Ascending aorta (tissue), 2 donors: Measurements from ENCODE around the gene PROSER2. TPM values are rescaled to one million over a fixed set of nuclear protein-coding genes. Genes with fewer than 3 reads are reported as not detected.

Source experiments
- DNase-seq, 2 donors: peaks; one replicate each; pipeline ENCODE4 v3.0.0-alpha.2; 2019; ENCODE audit warnings: low spot score in 2 of 2
- H3K27ac ChIP-seq, 2 donors: fragments of 200-600 bp; sonication (generic); one replicate each; pipeline ENCODE4 v1.5.1; 2016 to 2017; ENCODE audit warnings: mild to moderate bottlenecking in 1 of 2
- H3K27me3 ChIP-seq: fragments of 200-600 bp; sonication (generic); one replicate; pipeline ENCODE4 v1.5.1; 2017
- H3K36me3 ChIP-seq, 2 donors: fragments of 200-600 bp; sonication (generic); one replicate each; pipeline ENCODE4 v1.5.1; 2016
- H3K4me1 ChIP-seq, 2 donors: fragments of 200-600 bp; sonication (generic); one replicate each; pipeline ENCODE4 v1.5.1; 2016 to 2017; ENCODE audit warnings: mild to moderate bottlenecking in 1 of 2
- H3K4me3 ChIP-seq, 2 donors: fragments of 200-600 bp; sonication (generic); one replicate each; pipeline ENCODE4 v1.5.1; 2016 to 2017; ENCODE audit warnings: mild to moderate bottlenecking in 1 of 2
- H3K9me3 ChIP-seq, 2 donors: fragments of 200-600 bp; sonication (generic); one replicate each; pipeline ENCODE4 v1.5.1; 2016
- intact Hi-C: fragments of 100-400 bp; cut with DNase I; formaldehyde crosslinking; loops from one replicate; pipeline ENCODE4 v1.15.1; 2023
- total RNA-seq: library from RNA; depleted of rRNA; stranded (reverse); fragments of >200 nt; gene quantifications from one replicate; pipeline ENCODE4 v1.1.0, GENCODE V29; 2016
- TF ChIP-seq, protein P1 (sequence below), 3 experiments: fragments of 200-600 bp in 2 of 3; fragments of 450-650 bp in 1 of 3; sonication (generic) in 2 of 3; IDR thresholded peaks; one replicate each; pipeline ENCODE4 v1.5.1; 2016 to 2019; ENCODE audit warnings: antibody characterized with exemption in 3 of 3, mild to moderate bottlenecking in 1 of 3, moderate library complexity in 1 of 3

Gene PROSER2
- total RNA-seq, 1 donor from 2014 or later: 4.8 TPM

- H3K9me3 ChIP-seq: no peaks in the 10 kb centered on the region
- TF ChIP-seq, protein P1, sequence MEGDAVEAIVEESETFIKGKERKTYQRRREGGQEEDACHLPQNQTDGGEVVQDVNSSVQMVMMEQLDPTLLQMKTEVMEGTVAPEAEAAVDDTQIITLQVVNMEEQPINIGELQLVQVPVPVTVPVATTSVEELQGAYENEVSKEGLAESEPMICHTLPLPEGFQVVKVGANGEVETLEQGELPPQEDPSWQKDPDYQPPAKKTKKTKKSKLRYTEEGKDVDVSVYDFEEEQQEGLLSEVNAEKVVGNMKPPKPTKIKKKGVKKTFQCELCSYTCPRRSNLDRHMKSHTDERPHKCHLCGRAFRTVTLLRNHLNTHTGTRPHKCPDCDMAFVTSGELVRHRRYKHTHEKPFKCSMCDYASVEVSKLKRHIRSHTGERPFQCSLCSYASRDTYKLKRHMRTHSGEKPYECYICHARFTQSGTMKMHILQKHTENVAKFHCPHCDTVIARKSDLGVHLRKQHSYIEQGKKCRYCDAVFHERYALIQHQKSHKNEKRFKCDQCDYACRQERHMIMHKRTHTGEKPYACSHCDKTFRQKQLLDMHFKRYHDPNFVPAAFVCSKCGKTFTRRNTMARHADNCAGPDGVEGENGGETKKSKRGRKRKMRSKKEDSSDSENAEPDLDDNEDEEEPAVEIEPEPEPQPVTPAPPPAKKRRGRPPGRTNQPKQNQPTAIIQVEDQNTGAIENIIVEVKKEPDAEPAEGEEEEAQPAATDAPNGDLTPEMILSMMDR (IDR thresholded peaks at IDR 0.05): no peak
- intact Hi-C loops: no loop called here
These were observed 83.6 kb downstream of the PROSER2 start for GRCh38 chr10:11906714-11907113.

GRCh38 chr10:11907914-11908313 is 84.8 kb downstream of the PROSER2 start:
- H3K4me3 ChIP-seq: no peak overlapping the region
- no peak for DNase-seq
- H3K27me3 ChIP-seq: no peaks in the 10 kb centered on the region
- TF ChIP-seq, protein P1 (IDR thresholded peaks at IDR 0.05): no peak
- no peak overlapping the region for H3K27ac ChIP-seq
- intact Hi-C loops: no loop called here
- no peaks in the 10 kb centered on the region for H3K9me3 ChIP-seq
- H3K36me3 ChIP-seq: no peaks in the 10 kb centered on the region
- H3K4me1 ChIP-seq: no peaks in the 10 kb centered on the region

More at GRCh38 chr10:11906714-11907113, 83.6 kb downstream of the PROSER2 start:
- Histone ChIP-seq H3K4me1 (no peaks in the 10 kb centered on the region), H3K36me3 (no peaks in the 10 kb centered on the region), H3K27ac (no peak overlapping the region), H3K4me3 (no peak overlapping the region), H3K27me3 (no peaks in the 10 kb centered on the region)
- DNase-seq: no peak

- H3K4me1 ChIP-seq: no peaks in the 10 kb centered on the region
- no peaks in the 10 kb centered on the region for H3K27me3 ChIP-seq
- no peak for DNase-seq
- no peaks in the 10 kb centered on the region for H3K36me3 ChIP-seq
- H3K4me3 ChIP-seq: no peak overlapping the region
- TF ChIP-seq, protein P1 (IDR thresholded peaks at IDR 0.05): no peak
- no peaks in the 10 kb centered on the region for H3K9me3 ChIP-seq
- no peak overlapping the region for H3K27ac ChIP-seq
- intact Hi-C loops: no loop called here
These were observed 85.4 kb downstream of the PROSER2 start for GRCh38 chr10:11908536-11908935.

- TF ChIP-seq, protein P1 (IDR thresholded peaks at IDR 0.05): no peak
- intact Hi-C loops: no loop called here
These were observed 85.8 kb downstream of the PROSER2 start for GRCh38 chr10:11908991-11909390.

DNA sequence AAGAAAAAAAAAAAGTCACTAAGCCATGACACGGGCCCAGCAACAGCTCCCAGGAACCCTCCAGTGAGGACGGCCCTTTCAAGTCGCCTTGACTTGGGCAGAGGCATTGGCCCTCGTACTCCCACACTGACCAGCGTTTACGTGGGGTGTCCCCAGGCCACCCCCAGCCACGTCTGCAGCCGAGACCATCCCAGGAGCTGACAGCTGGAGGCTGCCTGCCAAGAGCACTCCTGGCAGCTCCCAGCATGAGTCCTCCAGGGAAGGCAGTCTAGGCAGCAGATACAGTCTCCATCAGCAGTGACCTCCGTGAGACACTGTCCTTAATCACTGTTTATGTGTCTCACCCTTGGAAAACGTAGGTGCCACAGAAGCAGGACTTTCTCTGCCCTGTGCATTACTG is 86.5 kb downstream of the PROSER2 start:
- H3K4me3 ChIP-seq: no peak overlapping the region
- intact Hi-C loops: no loop called here
- H3K27me3 ChIP-seq: no peaks in the 10 kb centered on the region
- no peaks in the 10 kb centered on the region for H3K36me3 ChIP-seq
- TF ChIP-seq, protein P1 (IDR thresholded peaks at IDR 0.05): no peak
- H3K27ac ChIP-seq: no peak overlapping the region
- DNase-seq: peak in 1 of 2 donors; percentile 27
- no peaks in the 10 kb centered on the region for H3K9me3 ChIP-seq
- no peaks in the 10 kb centered on the region for H3K4me1 ChIP-seq

More at GRCh38 chr10:11908991-11909390, 85.8 kb downstream of the PROSER2 start:
- DNase-seq: peak in 1 of 2 donors; percentile 44
- H3K27me3 ChIP-seq: no peaks in the 10 kb centered on the region
- no peaks in the 10 kb centered on the region for H3K9me3 ChIP-seq
- no peaks in the 10 kb centered on the region for H3K36me3 ChIP-seq
- no peak overlapping the region for H3K27ac ChIP-seq
- H3K4me3 ChIP-seq: no peak overlapping the region
- no peaks in the 10 kb centered on the region for H3K4me1 ChIP-seq

- Histone ChIP-seq H3K27me3 (no peaks in the 10 kb centered on the region), H3K9me3 (no peaks in the 10 kb centered on the region), H3K4me1 (no peaks in the 10 kb centered on the region), H3K4me3 (no peak overlapping the region), H3K36me3 (no peaks in the 10 kb centered on the region), H3K27ac (no peak overlapping the region)
- TF ChIP-seq, protein P1 (IDR thresholded peaks at IDR 0.05): no peak
- intact Hi-C loops: no loop called here
- DNase-seq: peak in 1 of 2 donors; percentile 52
These were observed 86.9 kb downstream of the PROSER2 start for GRCh38 chr10:11910102-11910501.
